GM21367 (cell line): Measurements from ENCODE around the gene DCAF17.
"Not testable (repeated sequence)": the region's sequence is repeated elsewhere in the genome, so short reads cannot be mapped to it uniquely, and the experiment has no call there.

ENCODE experiments used
- ATAC-seq: cut with Tn5 transposase; IDR thresholded peaks from one replicate; pipeline ENCODE4 v1.9.1; 2021; ENCODE audit not compliant: unreplicated experiment

The DCAF17 gene

GRCh38 chr2:171512683-171513195 is 78.7 kb downstream of the DCAF17 start:
- ATAC-seq = no peak

- ATAC-seq = no peak
Measured at GRCh38 chr2:171513719-171514160, 79.7 kb downstream of the DCAF17 start.

GRCh38 chr2:171514908-171515582 is 81.0 kb downstream of the DCAF17 start:
- ATAC-seq = no peak

GRCh38 chr2:171515672-171516298 is 81.8 kb downstream of the DCAF17 start:
- no peak for ATAC-seq

GRCh38 chr2:171516793-171517192 is 82.8 kb downstream of the DCAF17 start:
- no peak for ATAC-seq

- no peak for ATAC-seq
Measured at GRCh38 chr2:171520471-171520870, 86.4 kb downstream of the DCAF17 start.

- ATAC-seq = no peak
Measured at GRCh38 chr2:171521361-171522051, 87.5 kb downstream of the DCAF17 start.

GRCh38 chr2:171522052-171522787 is 88.2 kb downstream of the DCAF17 start, which contains the start of gene CYBRD1:
Gene CYBRD1 (plus strand): TSS chr2:171522474. CDS start chr2:171522546, 72 bp downstream.
- peak; percentile 69 for ATAC-seq

GRCh38 chr2:171522788-171523087 is 88.7 kb downstream of the DCAF17 start:
- peak; percentile 13 for ATAC-seq

- peak; percentile 26 for ATAC-seq
Measured at GRCh38 chr2:171523088-171524017, 89.3 kb downstream of the DCAF17 start.

- no peak for ATAC-seq
Measured at GRCh38 chr2:171524018-171524401, 90.0 kb downstream of the DCAF17 start.

GRCh38 chr2:171529914-171530313 is 95.9 kb downstream of the DCAF17 start:
- no peak for ATAC-seq

GRCh38 chr2:171530378-171530777 is 96.4 kb downstream of the DCAF17 start:
- ATAC-seq = no peak

GRCh38 chr2:171530859-171531258 is 96.8 kb downstream of the DCAF17 start:
- not testable (repeated sequence) for ATAC-seq

GRCh38 chr2:171531291-171531690 is 97.3 kb downstream of the DCAF17 start:
- no peak for ATAC-seq

- no peak for ATAC-seq
Measured at GRCh38 chr2:171531836-171532450, 97.9 kb downstream of the DCAF17 start.

- ATAC-seq = no peak
Measured at GRCh38 chr2:171533331-171533730, 99.3 kb downstream of the DCAF17 start.
